GM18505 (cell line): ENCODE results near the gene ALDH1L1.

Experiments
- ATAC-seq: cut with Tn5 transposase; IDR thresholded peaks from one replicate; pipeline ENCODE4 v1.9.1; 2021; ENCODE audit not compliant: unreplicated experiment
- POLR2A ChIP-seq: IDR thresholded peaks from 4 replicates; pipeline ENCODE4 v1.6.1; 2011; ENCODE audit warnings: borderline replicate concordance; ENCODE audit not compliant: insufficient read depth, insufficient read length; ENCODE audit errors: extremely low read depth

Gene ALDH1L1

DNA sequence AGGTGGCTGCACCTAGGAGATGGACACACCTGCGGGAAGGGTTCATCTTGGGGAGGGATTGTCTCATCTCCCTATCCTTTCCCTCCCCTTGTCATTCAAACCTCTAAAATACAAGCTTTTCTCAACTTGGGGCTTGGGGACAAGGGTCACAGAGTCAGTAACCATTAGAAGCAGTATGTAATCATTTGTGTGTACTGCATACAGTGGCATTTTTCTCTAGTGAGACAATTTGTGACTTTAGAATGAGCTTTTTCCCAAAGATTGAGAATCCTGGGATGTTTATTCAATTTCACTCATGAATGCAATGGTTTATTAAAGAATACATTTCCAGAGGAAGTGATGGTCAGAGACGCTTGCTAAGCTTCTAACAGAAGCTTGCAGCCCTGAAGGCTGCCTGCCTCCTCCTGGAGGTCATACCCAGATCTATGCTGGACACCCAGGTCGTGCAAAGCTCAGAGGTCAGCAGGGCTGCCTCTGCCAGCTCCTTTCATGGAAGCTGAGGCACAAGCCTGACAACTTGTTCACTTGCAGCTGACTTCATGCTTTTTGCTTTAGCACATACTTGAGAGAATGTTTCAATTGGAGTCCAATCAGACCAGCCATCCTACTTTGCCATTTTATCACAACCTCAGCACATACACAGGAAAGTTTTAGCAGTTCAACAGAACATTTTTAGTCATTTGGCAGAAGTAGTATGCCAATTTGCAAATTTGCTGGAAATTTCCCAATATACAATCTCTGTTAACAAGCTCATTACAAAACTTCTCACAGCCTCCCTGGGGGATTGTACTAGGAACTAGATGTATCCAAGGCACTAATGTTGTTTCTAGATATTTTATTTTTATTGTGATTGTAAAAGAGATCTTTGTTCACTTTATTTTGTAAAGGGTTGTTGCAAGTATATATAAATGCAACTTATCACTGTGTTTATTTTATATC is 25.6 kb upstream of the ALDH1L1 start:
- no peak for TF ChIP-seq POLR2A
- no peak for ATAC-seq

DNA sequence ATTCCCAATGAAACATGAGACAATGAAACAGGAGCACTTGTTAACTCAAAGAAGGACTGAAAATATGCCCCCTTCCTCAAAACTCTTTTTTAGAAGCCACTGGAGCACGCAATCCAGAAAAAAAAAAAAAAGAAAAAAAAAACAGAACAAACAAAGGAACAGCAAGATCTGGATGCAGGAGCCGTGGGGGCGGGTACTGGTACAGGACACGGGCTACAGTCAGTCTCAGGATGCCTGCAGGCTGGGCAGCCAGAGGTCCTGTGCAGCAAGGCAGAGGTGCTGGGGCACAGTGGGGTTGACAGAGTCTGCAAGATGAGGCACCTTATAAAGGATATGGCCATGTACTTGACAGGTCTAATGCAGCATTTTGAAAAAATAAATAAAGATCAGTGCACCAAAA is 22.3 kb upstream of the ALDH1L1 start:
- no peak for ATAC-seq
- no peak for TF ChIP-seq POLR2A

DNA sequence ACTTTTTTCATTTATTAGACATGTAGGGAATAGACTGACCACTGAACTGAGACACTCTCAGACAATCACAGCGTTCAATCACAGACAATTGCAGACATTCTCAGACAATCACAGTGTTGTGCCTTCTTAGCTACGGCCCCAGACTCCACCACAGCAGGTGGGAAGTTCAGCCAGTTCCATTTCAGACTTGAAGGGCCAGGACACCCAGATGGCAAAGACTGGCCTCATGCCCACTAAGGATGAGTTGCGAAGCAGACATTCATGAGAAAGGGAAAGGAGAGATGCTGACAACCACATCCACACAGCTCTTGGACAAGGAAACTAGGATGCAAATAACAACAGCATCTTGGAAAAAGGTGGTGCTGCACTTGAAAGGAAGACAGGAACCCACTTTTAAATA is 21.9 kb upstream of the ALDH1L1 start:
- no peak for TF ChIP-seq POLR2A
- no peak for ATAC-seq

- ATAC-seq, result no peak
- no peak for TF ChIP-seq POLR2A
Observed at GRCh38 chr3:126201168-126201567, 20.8 kb upstream of the ALDH1L1 start.

- ATAC-seq, result no peak
- no peak for TF ChIP-seq POLR2A
Observed at GRCh38 chr3:126200534-126200933, 20.1 kb upstream of the ALDH1L1 start.

- TF ChIP-seq POLR2A, result no peak
- no peak for ATAC-seq
Observed at GRCh38 chr3:126199256-126199655, 18.9 kb upstream of the ALDH1L1 start.

DNA sequence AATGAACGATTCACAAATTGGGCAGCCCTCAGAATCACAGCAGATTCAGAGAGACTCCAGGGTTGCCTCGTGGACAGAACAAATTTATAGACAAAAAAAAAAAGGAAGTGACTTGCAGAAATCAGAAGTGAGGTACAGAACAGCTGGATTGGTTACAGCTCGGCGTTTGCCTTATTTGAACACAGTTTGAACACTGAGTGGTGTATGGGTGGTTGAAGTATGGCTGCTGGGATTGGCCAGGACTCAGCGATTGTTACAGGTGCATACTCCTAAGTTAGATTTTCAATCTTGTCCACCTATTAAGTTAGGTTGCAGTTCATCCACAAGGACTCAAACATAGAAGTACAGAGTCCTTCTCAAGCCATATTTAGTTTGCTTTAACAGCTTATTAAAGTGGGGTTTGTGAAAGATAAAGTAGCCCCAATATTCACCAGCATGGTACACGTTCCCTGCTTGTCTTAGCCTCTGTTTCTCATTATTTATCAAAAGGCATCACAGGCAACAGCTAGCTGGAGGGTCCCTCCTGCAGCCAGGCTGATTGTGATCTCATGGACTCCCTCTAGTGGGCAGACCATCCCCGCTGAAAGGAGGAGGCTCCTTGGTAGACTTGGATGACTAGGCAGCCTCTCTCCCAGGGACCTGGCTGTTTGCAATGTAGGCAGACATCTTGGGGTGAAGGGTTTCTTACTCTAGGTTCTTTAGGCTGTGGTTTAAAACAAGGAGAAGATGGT is 17.6 kb upstream of the ALDH1L1 start:
- TF ChIP-seq POLR2A, result no peak
- no peak for ATAC-seq

- ATAC-seq, result no peak
- TF ChIP-seq POLR2A, result no peak
Observed at GRCh38 chr3:126197343-126197742, 17.0 kb upstream of the ALDH1L1 start.

DNA sequence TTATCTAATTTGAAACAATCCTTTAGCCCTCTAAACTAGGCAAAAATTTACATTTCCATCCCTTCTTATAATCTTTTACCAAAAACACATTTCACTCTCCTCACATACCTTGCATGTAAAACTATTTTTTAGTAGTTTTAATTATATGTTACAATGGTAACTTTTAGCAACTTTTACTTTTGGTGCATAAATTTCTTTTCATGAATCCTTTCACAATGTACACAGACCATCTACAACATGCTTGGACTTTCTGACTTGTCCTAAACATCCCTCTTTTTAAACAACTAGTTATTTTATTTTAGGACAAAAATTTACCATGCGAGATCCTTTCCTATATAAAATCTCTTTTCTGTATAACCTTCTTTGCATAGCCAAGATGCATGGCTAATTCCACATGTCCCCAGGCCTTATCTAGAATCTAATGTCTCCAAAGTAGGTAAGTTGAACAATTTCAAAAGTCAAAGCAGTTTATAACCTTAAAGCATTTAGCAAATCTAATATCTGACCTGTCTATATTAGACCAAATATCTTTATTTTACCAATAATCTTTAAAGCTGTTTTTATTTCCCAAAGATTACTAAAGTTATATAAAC is 14.4 kb upstream of the ALDH1L1 start:
- no peak for TF ChIP-seq POLR2A
- no peak for ATAC-seq

- TF ChIP-seq POLR2A, result no peak
- no peak for ATAC-seq
Observed at GRCh38 chr3:126191246-126191645, 10.9 kb upstream of the ALDH1L1 start.

DNA sequence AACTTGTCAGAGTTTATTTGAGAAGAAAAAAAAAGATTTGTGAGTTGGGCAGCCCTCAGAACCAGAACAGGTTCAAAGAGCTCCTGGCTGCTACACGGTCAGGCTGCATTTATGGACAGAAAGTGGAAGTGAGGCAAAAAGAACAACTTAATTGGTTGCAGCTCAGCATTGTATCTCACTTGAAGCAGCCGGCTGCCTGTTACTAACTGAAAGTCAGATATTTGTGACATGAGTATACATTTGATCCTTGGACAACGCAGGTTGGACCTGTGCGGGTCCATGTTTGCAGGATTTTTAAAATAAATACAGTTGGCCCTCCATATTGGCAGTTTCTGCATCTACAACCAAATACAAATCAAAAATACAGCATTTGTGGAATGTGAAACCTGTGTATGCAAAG is 7.5 kb upstream of the ALDH1L1 start:
- TF ChIP-seq POLR2A, result no peak
- ATAC-seq, result no peak

- no peak for ATAC-seq
Observed at GRCh38 chr3:126186749-126187148, 6.4 kb upstream of the ALDH1L1 start.

GRCh38 chr3:126186271-126186670 is 5.9 kb upstream of the ALDH1L1 start:
- no peak for TF ChIP-seq POLR2A

More at GRCh38 chr3:126186749-126187148, 6.4 kb upstream of the ALDH1L1 start:
- no peak for TF ChIP-seq POLR2A

More at GRCh38 chr3:126186271-126186670, 5.9 kb upstream of the ALDH1L1 start:
- no peak for ATAC-seq
